ENCODE measurements around the gene TMC7. TPM values are rescaled to one million over a fixed set of nuclear protein-coding genes. Genes with fewer than 3 reads are reported as not detected.
A peak's percentile ranks its signal among the peaks of the same experiment; 100 is the strongest.

Gene TMC7
- total and polyA plus RNA-seq, 2 of the 13 experiments (the other 11 are each of a cell fraction or from before 2014, with no cell fraction given): 1.2 to 5.1 TPM

DNA sequence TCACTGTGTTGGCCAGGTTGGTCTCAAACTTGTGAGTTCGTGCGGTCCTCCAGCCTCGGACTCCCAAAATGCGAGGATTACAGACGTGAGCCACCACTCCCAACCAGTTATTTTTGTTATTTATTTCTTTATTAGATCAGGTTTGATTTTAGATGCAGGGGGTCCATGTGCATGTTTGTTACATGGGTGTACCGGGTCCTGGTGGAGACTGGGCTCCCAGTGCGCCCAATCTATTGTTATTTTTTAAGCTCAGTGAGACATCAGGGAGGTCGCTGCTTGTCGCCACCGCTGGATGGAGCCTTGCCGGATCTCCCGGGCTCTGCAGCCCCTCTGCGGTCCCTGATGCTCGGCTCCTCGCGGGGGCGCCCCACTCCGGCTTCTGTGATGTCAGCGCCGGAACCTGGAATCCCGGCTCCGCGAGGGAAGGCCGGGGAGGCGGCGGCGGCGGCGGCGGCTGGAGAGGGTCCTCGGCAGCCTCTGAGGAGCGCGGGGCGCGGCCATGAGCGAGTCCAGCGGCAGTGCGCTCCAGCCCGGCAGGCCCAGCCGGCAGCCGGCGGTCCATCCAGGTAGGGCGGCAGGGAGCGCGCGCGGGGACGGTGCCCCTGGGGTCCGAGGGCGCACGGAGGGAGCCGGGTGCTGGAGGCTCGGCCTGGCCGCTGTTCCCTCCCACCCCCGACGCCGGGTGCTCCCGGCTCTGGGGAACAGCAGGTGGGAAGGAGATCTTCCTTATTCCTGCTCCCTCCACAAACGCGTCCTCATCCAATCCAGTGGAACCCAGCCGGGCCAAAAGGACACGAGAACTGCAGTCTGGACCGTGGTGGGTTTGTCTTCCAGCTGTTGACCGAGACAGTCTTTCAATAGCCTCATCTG is at the start of gene TMC7 (continued):
- TF ChIP-seq MZF1 (CRISPR knock-in tag; IDR thresholded peaks at IDR 0.05; ENCODE audit: borderline replicate concordance) (no peak), ZNF44 (CRISPR knock-in tag; IDR thresholded peaks at IDR 0.05) (no peak; the same call in 1 of the 2 replicates), GATA4 (IDR thresholded peaks at IDR 0.05; ENCODE audit: borderline replicate concordance, low read depth) (no peak), ZNF251 (CRISPR knock-in tag; IDR thresholded peaks at IDR 0.05) (no peak), ZNF510 (CRISPR knock-in tag; IDR thresholded peaks at IDR 0.05; ENCODE audit: low read depth) (no peak; the same call in 1 of the 2 replicates), ZNF496 (CRISPR knock-in tag; IDR thresholded peaks at IDR 0.05; ENCODE audit: insufficient replicate concordance) (no peak), ZMYM4 (CRISPR knock-in tag; IDR thresholded peaks at IDR 0.05) (peak; percentile 75), HOXD1 (CRISPR knock-in tag; IDR thresholded peaks at IDR 0.05) (no peak), FOXO1 (CRISPR knock-in tag; IDR thresholded peaks at IDR 0.05) (peak; percentile 9), ATRX (CRISPR knock-in tag; IDR thresholded peaks at IDR 0.05; ENCODE audit: borderline replicate concordance) (no peak; the same call in 1 of the 2 replicates), ZNF24 (IDR thresholded peaks at IDR 0.05) (peak; percentile 26; the same call in 1 of the 2 replicates), ZHX2 (IDR thresholded peaks at IDR 0.05; ENCODE audit: low read depth) (peak; percentile 61), ZHX2 (CRISPR knock-in tag; IDR thresholded peaks at IDR 0.05; ENCODE audit: borderline replicate concordance) (peak; percentile 81; the same call in 1 of the 2 replicates), ZNF775 (CRISPR knock-in tag; IDR thresholded peaks at IDR 0.05; ENCODE audit: borderline replicate concordance) (no peak)
- TF ChIP-seq, protein P1, sequence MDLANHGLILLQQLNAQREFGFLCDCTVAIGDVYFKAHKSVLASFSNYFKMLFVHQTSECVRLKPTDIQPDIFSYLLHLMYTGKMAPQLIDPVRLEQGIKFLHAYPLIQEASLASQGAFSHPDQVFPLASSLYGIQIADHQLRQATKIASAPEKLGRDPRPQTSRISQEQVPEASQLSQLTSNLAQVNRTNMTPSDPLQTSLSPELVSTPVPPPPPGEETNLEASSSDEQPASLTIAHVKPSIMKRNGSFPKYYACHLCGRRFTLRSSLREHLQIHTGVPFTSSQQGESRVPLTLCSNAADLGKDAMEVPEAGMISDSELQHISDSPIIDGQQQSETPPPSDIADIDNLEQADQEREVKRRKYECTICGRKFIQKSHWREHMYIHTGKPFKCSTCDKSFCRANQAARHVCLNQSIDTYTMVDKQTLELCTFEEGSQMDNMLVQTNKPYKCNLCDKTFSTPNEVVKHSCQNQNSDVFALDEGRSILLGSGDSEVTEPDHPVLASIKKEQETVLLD (CRISPR knock-in tag; IDR thresholded peaks at IDR 0.05; ENCODE audit: low read depth): no peak
- TF ChIP-seq, protein P2, sequence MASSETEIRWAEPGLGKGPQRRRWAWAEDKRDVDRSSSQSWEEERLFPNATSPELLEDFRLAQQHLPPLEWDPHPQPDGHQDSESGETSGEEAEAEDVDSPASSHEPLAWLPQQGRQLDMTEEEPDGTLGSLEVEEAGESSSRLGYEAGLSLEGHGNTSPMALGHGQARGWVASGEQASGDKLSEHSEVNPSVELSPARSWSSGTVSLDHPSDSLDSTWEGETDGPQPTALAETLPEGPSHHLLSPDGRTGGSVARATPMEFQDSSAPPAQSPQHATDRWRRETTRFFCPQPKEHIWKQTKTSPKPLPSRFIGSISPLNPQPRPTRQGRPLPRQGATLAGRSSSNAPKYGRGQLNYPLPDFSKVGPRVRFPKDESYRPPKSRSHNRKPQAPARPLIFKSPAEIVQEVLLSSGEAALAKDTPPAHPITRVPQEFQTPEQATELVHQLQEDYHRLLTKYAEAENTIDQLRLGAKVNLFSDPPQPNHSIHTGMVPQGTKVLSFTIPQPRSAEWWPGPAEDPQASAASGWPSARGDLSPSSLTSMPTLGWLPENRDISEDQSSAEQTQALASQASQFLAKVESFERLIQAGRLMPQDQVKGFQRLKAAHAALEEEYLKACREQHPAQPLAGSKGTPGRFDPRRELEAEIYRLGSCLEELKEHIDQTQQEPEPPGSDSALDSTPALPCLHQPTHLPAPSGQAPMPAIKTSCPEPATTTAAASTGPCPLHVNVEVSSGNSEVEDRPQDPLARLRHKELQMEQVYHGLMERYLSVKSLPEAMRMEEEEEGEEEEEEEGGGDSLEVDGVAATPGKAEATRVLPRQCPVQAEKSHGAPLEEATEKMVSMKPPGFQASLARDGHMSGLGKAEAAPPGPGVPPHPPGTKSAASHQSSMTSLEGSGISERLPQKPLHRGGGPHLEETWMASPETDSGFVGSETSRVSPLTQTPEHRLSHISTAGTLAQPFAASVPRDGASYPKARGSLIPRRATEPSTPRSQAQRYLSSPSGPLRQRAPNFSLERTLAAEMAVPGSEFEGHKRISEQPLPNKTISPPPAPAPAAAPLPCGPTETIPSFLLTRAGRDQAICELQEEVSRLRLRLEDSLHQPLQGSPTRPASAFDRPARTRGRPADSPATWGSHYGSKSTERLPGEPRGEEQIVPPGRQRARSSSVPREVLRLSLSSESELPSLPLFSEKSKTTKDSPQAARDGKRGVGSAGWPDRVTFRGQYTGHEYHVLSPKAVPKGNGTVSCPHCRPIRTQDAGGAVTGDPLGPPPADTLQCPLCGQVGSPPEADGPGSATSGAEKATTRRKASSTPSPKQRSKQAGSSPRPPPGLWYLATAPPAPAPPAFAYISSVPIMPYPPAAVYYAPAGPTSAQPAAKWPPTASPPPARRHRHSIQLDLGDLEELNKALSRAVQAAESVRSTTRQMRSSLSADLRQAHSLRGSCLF (CRISPR knock-in tag; IDR thresholded peaks at IDR 0.05; ENCODE audit: borderline replicate concordance): no peak
